GM13976 (cell line): Measurements from ENCODE around the gene OR8B4.
"Not testable (repeated sequence)": the region's sequence is repeated elsewhere in the genome, so short reads cannot be mapped to it uniquely, and the experiment has no call there.

Source experiments
- DNase-seq: peaks from one replicate; pipeline ENCODE4 v3.0.0; 2012; ENCODE audit warnings: low spot score
- CTCF ChIP-seq: IDR thresholded peaks from 2 replicates; pipeline ENCODE4 v1.5.1; 2012; ENCODE audit warnings: borderline replicate concordance, mild to moderate bottlenecking; ENCODE audit not compliant: insufficient read depth; ENCODE audit errors: extremely low read depth, missing control alignments, control extremely low read depth
- in situ Hi-C: fragments of 300-500 bp; cut with MboI; formaldehyde crosslinking; loops from one replicate; pipeline ENCODE4 v1.12.0; 2022; ENCODE audit warnings: low sequenced_read_pairs, mixed read lengths, inconsistent platforms; ENCODE audit not compliant: unreplicated experiment

The OR8B4 gene

GRCh38 chr11:124415356-124415923 is 9.2 kb downstream of the OR8B4 start:
- in situ Hi-C loops: loop anchor here (25.0 kb wide), 1 partner anchor 172 kb away; no protein-coding TSS in a partner anchor
- no peak for TF ChIP-seq CTCF
- peak; percentile 21 for DNase-seq

- in situ Hi-C loops: loop anchor here (25.0 kb wide), 1 partner anchor 177 kb away; no protein-coding TSS in a partner anchor
- no peak for TF ChIP-seq CTCF
These were observed 14.8 kb downstream of the OR8B4 start for GRCh38 chr11:124409906-124410305.

GRCh38 chr11:124405581-124405980 is 19.1 kb downstream of the OR8B4 start:
- in situ Hi-C loops: loop anchor here (25.0 kb wide), 1 partner anchor 182 kb away; no protein-coding TSS in a partner anchor
- no peak for DNase-seq
- no peak for TF ChIP-seq CTCF

More at GRCh38 chr11:124409906-124410305, 14.8 kb downstream of the OR8B4 start:
- DNase-seq: no peak

- DNase-seq: not testable (repeated sequence)
- in situ Hi-C loops: loop anchor here (25.0 kb wide), 1 partner anchor 184 kb away; no protein-coding TSS in a partner anchor
These were observed 21.5 kb downstream of the OR8B4 start for GRCh38 chr11:124403186-124403585.

GRCh38 chr11:124402326-124402922 is 22.2 kb downstream of the OR8B4 start:
- peak; percentile 67 for DNase-seq
- TF ChIP-seq CTCF: peak; percentile 79
- in situ Hi-C loops: loop anchor here (25.0 kb wide), 1 partner anchor 185 kb away; no protein-coding TSS in a partner anchor

GRCh38 chr11:124398924-124399323 is 25.7 kb downstream of the OR8B4 start, which contains the start of gene OR8B3:
Gene OR8B3, minus strand, starts transcription at chr11:124399024. Its CDS starts 1,673 bp downstream, at chr11:124397351.
- DNase-seq: no peak
- in situ Hi-C loops: no loop called here
- TF ChIP-seq CTCF: no peak

- in situ Hi-C loops: not testable (repeated sequence)
These were observed 27.8 kb downstream of the OR8B4 start for GRCh38 chr11:124396847-124397246.

More at GRCh38 chr11:124396847-124397246, 27.8 kb downstream of the OR8B4 start:
- DNase-seq: not testable (repeated sequence)
